HCT116 (cell line): Measurements from ENCODE around the gene KRT1. TPM values are rescaled to one million over a fixed set of nuclear protein-coding genes. Genes with fewer than 3 reads are reported as not detected.

Source experiments
- ATAC-seq: fragments of 200-7000 bp; cut with Tn5 transposase; 2 replicates; pipeline ENCODE4 v1.9.1; 2020; ENCODE audit warnings: mild to moderate bottlenecking, moderate library complexity
- BruUV-seq: library from RNA; stranded (reverse); fragments of 400-500 nt; replicated peaks from 2 replicates; lab custom pipeline; 2021; lab: Mats Ljungman, UMichigan
- CTCF ChIA-PET: fragments of 300-600 bp; sonication (Branson Sonifier 250); formaldehyde crosslinking; loops from one replicate; lab custom pipeline; 2021; ENCODE audit warnings: antibody characterized with exemption; lab: Charles Lee
- POLR2A ChIA-PET: fragments of 300-600, 350-600 bp; sonication (Branson Sonifier 250); formaldehyde crosslinking; loops from one replicate; lab custom pipeline; 2021; ENCODE audit warnings: antibody characterized with exemption; lab: Charles Lee
- RAD21 ChIA-PET, 2 experiments: fragments of 300-600 bp; sonication (Branson Sonifier 250); formaldehyde crosslinking; loops; one replicate each; lab custom pipeline; 2023; ENCODE audit warnings: low total read pairs in 2 of 2; ENCODE audit not compliant: uncharacterized antibody in 2 of 2, unreplicated experiment in 2 of 2, low non-redundant PET in 1 of 2; lab: Charles Lee
- DNase-seq: peaks from one replicate; pipeline ENCODE4 v3.0.0-alpha.2; 2010; ENCODE audit warnings: low read depth, low spot score
- H2AFZ ChIP-seq: fragments of 200-600 bp; shearing (Covaris generic), sonication (generic); 2 replicates; pipeline ENCODE4 v1.6.1; 2017; ENCODE audit warnings: low read depth, mixed run types, mixed read lengths, antibody characterized with exemption, low read length; ENCODE audit not compliant: poor library complexity, severe bottlenecking
- H3K27ac ChIP-seq: 2 replicates; pipeline ENCODE4 v1.5.1; 2012; ENCODE audit warnings: low read depth, low read length
- H3K27me3 ChIP-seq: fragments of 200-600 bp; sonication (generic); 2 replicates; pipeline ENCODE4 v1.6.1; 2016; ENCODE audit warnings: mixed run types, low read length, mixed read lengths; ENCODE audit not compliant: insufficient read depth
- H3K36me3 ChIP-seq, 2 experiments: fragments of 200-500 bp in 1 of 2; fragments of 200-600 bp in 1 of 2; sonication (Bioruptor generic) in 1 of 2; sonication (generic) in 1 of 2; 2 replicates each; pipeline versions ENCODE4 v1.5.1 to v1.6.1; 2014 to 2016; ENCODE audit warnings: low read length in 2 of 2, inconsistent platforms in 1 of 2, mixed read lengths in 1 of 2, mixed run types in 1 of 2; ENCODE audit not compliant: insufficient read depth in 2 of 2, control insufficient read depth in 1 of 2
- H3K4me1 ChIP-seq, 2 experiments: fragments of 200-600 bp in 1 of 2; sonication (generic) in 1 of 2; 2 replicates each; pipeline versions ENCODE4 v1.5.1 to v1.6.1; 2012 to 2017; ENCODE audit warnings: low read length in 2 of 2, inconsistent platforms in 1 of 2, mild to moderate bottlenecking in 1 of 2, mixed read lengths in 1 of 2, mixed run types in 1 of 2, moderate library complexity in 1 of 2; ENCODE audit not compliant: insufficient read depth in 2 of 2, control insufficient read depth in 1 of 2
- H3K4me2 ChIP-seq: fragments of 200-600 bp; sonication (generic); 2 replicates; pipeline ENCODE4 v1.6.1; 2017; ENCODE audit warnings: mixed run types, low read length, mixed read lengths
- H3K4me3 ChIP-seq, 2 experiments: fragments of 200-600 bp in 1 of 2; sonication (generic) in 1 of 2; replicated peaks in 1 of 2; 2 replicates each; pipeline ENCODE4 v1.5.1; 2011 to 2016; ENCODE audit warnings: low read length in 2 of 2, control low read depth in 1 of 2, low read depth in 1 of 2, mild to moderate bottlenecking in 1 of 2, mixed read lengths in 1 of 2, mixed run types in 1 of 2
- H3K79me2 ChIP-seq: fragments of 200-600 bp; sonication (generic); 2 replicates; pipeline ENCODE4 v1.6.1; 2017; ENCODE audit warnings: mild to moderate bottlenecking, mixed run types, low read length, moderate library complexity, mixed read lengths; ENCODE audit not compliant: insufficient read depth
- H3K9ac ChIP-seq: fragments of 200-600 bp; sonication (generic); 2 replicates; pipeline ENCODE4 v1.6.1; 2016; ENCODE audit warnings: low read length, mixed read lengths
- H3K9me2 ChIP-seq: fragments of 200-600 bp; sonication (generic), shearing (Covaris generic); 2 replicates; pipeline ENCODE4 v1.6.1; 2017; ENCODE audit warnings: mixed run types, mild to moderate bottlenecking, moderate library complexity; ENCODE audit not compliant: insufficient read depth
- H3K9me3 ChIP-seq, 2 experiments: fragments of 200-500 bp in 1 of 2; fragments of 200-600 bp in 1 of 2; sonication (Bioruptor generic) in 1 of 2; sonication (generic) in 1 of 2; 2 replicates each; pipeline ENCODE4 v1.6.1; 2014 to 2017; ENCODE audit warnings: low read length in 2 of 2, mixed read lengths in 2 of 2, inconsistent platforms in 1 of 2, low read depth in 1 of 2, mild to moderate bottlenecking in 1 of 2, mixed run types in 1 of 2, moderate library complexity in 1 of 2; ENCODE audit not compliant: control insufficient read depth in 1 of 2, insufficient read depth in 1 of 2
- H4K20me1 ChIP-seq: fragments of 200-600 bp; sonication (generic), shearing (Covaris generic); 2 replicates; pipeline ENCODE4 v1.6.1; 2017; ENCODE audit warnings: mixed run types, mild to moderate bottlenecking, moderate library complexity; ENCODE audit not compliant: insufficient read depth
- ATF3 ChIP-seq: IDR thresholded peaks from 2 replicates; pipeline ENCODE4 v1.6.1; 2012
- CBX3 ChIP-seq: IDR thresholded peaks from 2 replicates; pipeline ENCODE4 v1.6.1; 2012; ENCODE audit warnings: low read depth
- CEBPB ChIP-seq: IDR thresholded peaks from 2 replicates; pipeline ENCODE4 v1.6.1; 2012; ENCODE audit warnings: low read depth
- ELF1 ChIP-seq: IDR thresholded peaks from 2 replicates; pipeline ENCODE4 v1.6.1; 2012; ENCODE audit warnings: low read depth, borderline replicate concordance
- EZH2 ChIP-seq: fragments of 200-600 bp; sonication (generic); IDR thresholded peaks from 2 replicates; pipeline ENCODE4 v1.6.1; 2017; ENCODE audit warnings: antibody characterized with exemption, mixed run types
- EZH2phosphoT487 ChIP-seq: fragments of 200-600 bp; IDR thresholded peaks from 2 replicates; pipeline ENCODE4 v1.6.1; 2018; ENCODE audit warnings: antibody characterized with exemption, borderline replicate concordance
- FOSL1 ChIP-seq: IDR thresholded peaks from 2 replicates; pipeline ENCODE4 v1.6.1; 2012; ENCODE audit warnings: low read depth
- JUND ChIP-seq: IDR thresholded peaks from 2 replicates; pipeline ENCODE4 v1.6.1; 2012
- MAX ChIP-seq: IDR thresholded peaks from 2 replicates; pipeline ENCODE4 v1.6.1; 2012
- POLR2A ChIP-seq: IDR thresholded peaks from 2 replicates; pipeline ENCODE4 v1.7.0; 2011; ENCODE audit warnings: borderline replicate concordance; ENCODE audit not compliant: insufficient read depth, insufficient read length; ENCODE audit errors: extremely low read depth
- POLR2AphosphoS5 ChIP-seq: IDR thresholded peaks from 2 replicates; pipeline ENCODE4 v1.6.1; 2011; ENCODE audit warnings: mild to moderate bottlenecking, low read depth, low read length, moderate library complexity
- RAD21 ChIP-seq: IDR thresholded peaks from 2 replicates; pipeline ENCODE4 v1.6.1; 2012; ENCODE audit warnings: low read depth, mild to moderate bottlenecking
- REST ChIP-seq: IDR thresholded peaks from 2 replicates; pipeline ENCODE4 v1.6.1; 2012; ENCODE audit warnings: low read depth
- SIN3A ChIP-seq: IDR thresholded peaks from 2 replicates; pipeline ENCODE4 v1.6.1; 2012; ENCODE audit warnings: low read depth
- SP1 ChIP-seq: IDR thresholded peaks from 2 replicates; pipeline ENCODE4 v1.6.1; 2012; ENCODE audit warnings: low read depth
- SRF ChIP-seq: IDR thresholded peaks from 2 replicates; pipeline ENCODE4 v1.6.1; 2012; ENCODE audit warnings: low read depth
- YY1 ChIP-seq: IDR thresholded peaks from 2 replicates; pipeline ENCODE4 v1.6.1; 2011; ENCODE audit warnings: low read length, low read depth, moderate library complexity, mild to moderate bottlenecking; ENCODE audit not compliant: insufficient replicate concordance; ENCODE audit errors: extremely low read depth
- ZBTB33 ChIP-seq: IDR thresholded peaks from 2 replicates; pipeline ENCODE4 v1.6.1; 2011; ENCODE audit warnings: mild to moderate bottlenecking, low read length, moderate library complexity; ENCODE audit not compliant: insufficient replicate concordance; ENCODE audit errors: extremely low read depth
- ZFX ChIP-seq: fragments of 450-650 bp; IDR thresholded peaks from 2 replicates; pipeline ENCODE4 v1.6.1; 2017
- intact Hi-C: fragments of 100-400 bp; cut with micrococcal nuclease; formaldehyde crosslinking; loops from 2 replicates; pipeline ENCODE4 v1.10.0; 2022
- total RNA-seq: library from RNA; stranded (reverse); gene quantifications from one replicate; pipeline ENCODE4 v1.2.1, GENCODE V29; 2021; ENCODE audit not compliant: unreplicated experiment

KRT1 gene
- total RNA-seq, 1 experiment from 2014 or later = 0.20 TPM

GRCh38 chr12:52710730-52711129 is 30.5 kb upstream of the KRT1 start:
- ChIA-PET POLR2A (no interaction called here), CTCF (no interaction called here), RAD21 (no interaction called here)
- no peaks in the 10 kb centered on the region for H3K36me3 ChIP-seq
- no peak overlapping the region for H3K27ac ChIP-seq
- BruUV-seq = no TSS peak
- H3K4me2 ChIP-seq = no peak overlapping the region
- TF ChIP-seq ELF1 (no peak), REST (no peak), SRF (no peak), JUND (no peak), ZFX (no peak), SIN3A (no peak), POLR2AphosphoS5 (no peak), RAD21 (no peak), SP1 (no peak), EZH2phosphoT487 (no peak), FOSL1 (no peak), MAX (no peak), ATF3 (no peak), CEBPB (no peak), POLR2A (no peak), YY1 (no peak), ZBTB33 (no peak), CBX3 (no peak), EZH2 (no peak)
- intact Hi-C loops = loop anchor here (10.0 kb wide), 1 partner anchor 154 kb away; no protein-coding TSS in a partner anchor
- no peak overlapping the region for H2AFZ ChIP-seq
- H3K4me3 ChIP-seq = no peak overlapping the region
- H3K79me2 ChIP-seq = no peaks in the 10 kb centered on the region
- DNase-seq (no peak), ATAC-seq (no peak)
- no peaks in the 10 kb centered on the region for H3K9me3 ChIP-seq
- H4K20me1 ChIP-seq = no peaks in the 10 kb centered on the region
- H3K4me1 ChIP-seq = no peaks in the 10 kb centered on the region
- H3K9me2 ChIP-seq = no peaks in the 10 kb centered on the region
- H3K27me3 ChIP-seq = no peaks in the 10 kb centered on the region
- no peak overlapping the region for H3K9ac ChIP-seq
